B cell (primary cell): ENCODE results near the gene UTP15.

ENCODE experiments used
- CTCF ChIP-seq: fragments of 200-600 bp; IDR thresholded peaks from one replicate; pipeline ENCODE4 v1.8.0; 2022; ENCODE audit warnings: antibody characterized with exemption, mild to moderate bottlenecking
- EZH2 ChIP-seq: IDR thresholded peaks from 2 replicates; pipeline ENCODE4 v1.6.1; 2012; ENCODE audit warnings: borderline replicate concordance, low read depth, mild to moderate bottlenecking, moderate library complexity, low read length; ENCODE audit not compliant: insufficient read depth, poor library complexity, severe bottlenecking

- TF ChIP-seq CTCF (no peak), EZH2 (no peak)
Observed at GRCh38 chr5:73615085-73615484, 49.5 kb downstream of the UTP15 start.
